Measurements from ENCODE around the gene HDGFL2. TPM values are rescaled to one million over a fixed set of nuclear protein-coding genes. Genes with fewer than 3 reads are reported as not detected.

Gene HDGFL2
- total RNA-seq, 1 experiment from 2014 or later = 75.2 TPM

DNA sequence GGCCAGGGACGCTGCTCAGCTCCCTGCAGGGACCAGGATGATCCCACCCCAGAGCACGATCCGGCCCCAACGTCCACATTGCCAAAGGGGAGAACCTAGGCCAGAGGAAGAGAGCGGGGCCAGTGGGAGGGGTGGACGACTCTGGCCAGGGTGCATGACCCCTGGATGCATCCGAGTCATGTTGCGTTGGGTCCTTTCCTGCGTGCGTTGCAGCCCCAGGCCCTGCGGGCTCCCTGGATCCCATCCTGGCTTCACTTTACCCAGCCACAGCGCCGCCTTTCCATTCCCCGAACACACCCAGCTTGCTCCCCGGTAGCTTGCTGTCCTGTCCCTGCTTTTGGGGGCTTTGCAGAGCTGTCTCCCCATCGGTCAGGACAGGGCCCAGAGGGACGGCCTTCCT lies 35.7 kb downstream of the HDGFL2 start:
- ChIA-PET CTCF (interaction anchor here (2.8 kb wide), 1 partner anchor 15 kb away, joined by 12 read pairs; no protein-coding TSS in a partner anchor), RAD21 (ENCODE audit: low non-redundant PET in 1 of 2, low total read pairs in 2 of 2, uncharacterized antibody in 2 of 2, unreplicated experiment in 2 of 2) (no interaction called here), POLR2A (no interaction called here)
- Histone ChIP-seq H3K9ac (ENCODE audit: low read length) (no peak overlapping the region), H4K20me1 (ENCODE audit: insufficient read depth) (no peaks in the 10 kb centered on the region), H3K4me1 (ENCODE audit: control insufficient read depth in 1 of 2, insufficient read depth in 2 of 2, low read length in 2 of 2) (peaks cover 0 to 11% of the 10 kb centered on the region in 2 experiments; a peak in 2 of 4 replicates), H3K36me3 (ENCODE audit: control insufficient read depth in 1 of 2, insufficient read depth in 2 of 2, low read length in 2 of 2) (no peaks in the 10 kb centered on the region; a peak in 1 of 4 replicates), H3K4me2 (ENCODE audit: low read length) (no peak overlapping the region), H3K27me3 (ENCODE audit: insufficient read depth, low read length) (no peaks in the 10 kb centered on the region), H3K4me3 (replicated peaks in 1 of 2; ENCODE audit: low read depth in 1 of 2, low read length in 2 of 2) (no peak overlapping the region), H3K27ac (ENCODE audit: low read depth, low read length) (no peak overlapping the region), H3K79me2 (ENCODE audit: insufficient read depth, low read length) (no peaks in the 10 kb centered on the region), H3K9me3 (ENCODE audit: control insufficient read depth in 1 of 2, insufficient read depth in 1 of 2, low read depth in 1 of 2, low read length in 2 of 2) (no peaks in the 10 kb centered on the region), H3K9me2 (ENCODE audit: insufficient read depth) (no peaks in the 10 kb centered on the region), H2AFZ (ENCODE audit: low read depth, low read length, poor library complexity, severe bottlenecking) (no peak overlapping the region)
- DNase-seq (ENCODE audit: low read depth, low spot score) (no peak), ATAC-seq (no peak)
- TF ChIP-seq YY1 (IDR thresholded peaks at IDR 0.05; ENCODE audit: extremely low read depth, insufficient replicate concordance, low read depth, low read length) = no peak
- no peak for TF ChIP-seq CEBPB (IDR thresholded peaks at IDR 0.05; ENCODE audit: low read depth)
- no peak for TF ChIP-seq EGR1 (IDR thresholded peaks at IDR 0.05; ENCODE audit: low read depth)
- TF ChIP-seq EZH2phosphoT487 (IDR thresholded peaks at IDR 0.05; ENCODE audit: borderline replicate concordance) = no peak
- TF ChIP-seq ELF1 (IDR thresholded peaks at IDR 0.05; ENCODE audit: borderline replicate concordance, low read depth) = no peak
- TF ChIP-seq ATF3 (IDR thresholded peaks at IDR 0.05) = no peak
- no peak for TF ChIP-seq POLR2A (IDR thresholded peaks at IDR 0.05; ENCODE audit: borderline replicate concordance, extremely low read depth, insufficient read depth, insufficient read length)
- TF ChIP-seq SRF (IDR thresholded peaks at IDR 0.05; ENCODE audit: low read depth) = no peak
- TF ChIP-seq SP1 (IDR thresholded peaks at IDR 0.05; ENCODE audit: low read depth) = no peak
- no peak for TF ChIP-seq TCF7L2 (IDR thresholded peaks at IDR 0.05; ENCODE audit: borderline replicate concordance, extremely low read depth, insufficient read depth, insufficient read length)
- no peak for TF ChIP-seq POLR2AphosphoS5 (IDR thresholded peaks at IDR 0.05; ENCODE audit: low read depth, low read length)
- TF ChIP-seq, protein P1, sequence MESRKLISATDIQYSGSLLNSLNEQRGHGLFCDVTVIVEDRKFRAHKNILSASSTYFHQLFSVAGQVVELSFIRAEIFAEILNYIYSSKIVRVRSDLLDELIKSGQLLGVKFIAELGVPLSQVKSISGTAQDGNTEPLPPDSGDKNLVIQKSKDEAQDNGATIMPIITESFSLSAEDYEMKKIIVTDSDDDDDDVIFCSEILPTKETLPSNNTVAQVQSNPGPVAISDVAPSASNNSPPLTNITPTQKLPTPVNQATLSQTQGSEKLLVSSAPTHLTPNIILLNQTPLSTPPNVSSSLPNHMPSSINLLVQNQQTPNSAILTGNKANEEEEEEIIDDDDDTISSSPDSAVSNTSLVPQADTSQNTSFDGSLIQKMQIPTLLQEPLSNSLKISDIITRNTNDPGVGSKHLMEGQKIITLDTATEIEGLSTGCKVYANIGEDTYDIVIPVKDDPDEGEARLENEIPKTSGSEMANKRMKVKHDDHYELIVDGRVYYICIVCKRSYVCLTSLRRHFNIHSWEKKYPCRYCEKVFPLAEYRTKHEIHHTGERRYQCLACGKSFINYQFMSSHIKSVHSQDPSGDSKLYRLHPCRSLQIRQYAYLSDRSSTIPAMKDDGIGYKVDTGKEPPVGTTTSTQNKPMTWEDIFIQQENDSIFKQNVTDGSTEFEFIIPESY (IDR thresholded peaks at IDR 0.05; ENCODE audit: extremely low read depth, insufficient replicate concordance, low read length) = no peak
- no peak for TF ChIP-seq FOSL1 (IDR thresholded peaks at IDR 0.05; ENCODE audit: low read depth)
- TF ChIP-seq, protein P2, sequence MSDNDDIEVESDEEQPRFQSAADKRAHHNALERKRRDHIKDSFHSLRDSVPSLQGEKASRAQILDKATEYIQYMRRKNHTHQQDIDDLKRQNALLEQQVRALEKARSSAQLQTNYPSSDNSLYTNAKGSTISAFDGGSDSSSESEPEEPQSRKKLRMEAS (IDR thresholded peaks at IDR 0.05) = no peak
- TF ChIP-seq JUND (IDR thresholded peaks at IDR 0.05) = no peak
- TF ChIP-seq, protein P3, sequence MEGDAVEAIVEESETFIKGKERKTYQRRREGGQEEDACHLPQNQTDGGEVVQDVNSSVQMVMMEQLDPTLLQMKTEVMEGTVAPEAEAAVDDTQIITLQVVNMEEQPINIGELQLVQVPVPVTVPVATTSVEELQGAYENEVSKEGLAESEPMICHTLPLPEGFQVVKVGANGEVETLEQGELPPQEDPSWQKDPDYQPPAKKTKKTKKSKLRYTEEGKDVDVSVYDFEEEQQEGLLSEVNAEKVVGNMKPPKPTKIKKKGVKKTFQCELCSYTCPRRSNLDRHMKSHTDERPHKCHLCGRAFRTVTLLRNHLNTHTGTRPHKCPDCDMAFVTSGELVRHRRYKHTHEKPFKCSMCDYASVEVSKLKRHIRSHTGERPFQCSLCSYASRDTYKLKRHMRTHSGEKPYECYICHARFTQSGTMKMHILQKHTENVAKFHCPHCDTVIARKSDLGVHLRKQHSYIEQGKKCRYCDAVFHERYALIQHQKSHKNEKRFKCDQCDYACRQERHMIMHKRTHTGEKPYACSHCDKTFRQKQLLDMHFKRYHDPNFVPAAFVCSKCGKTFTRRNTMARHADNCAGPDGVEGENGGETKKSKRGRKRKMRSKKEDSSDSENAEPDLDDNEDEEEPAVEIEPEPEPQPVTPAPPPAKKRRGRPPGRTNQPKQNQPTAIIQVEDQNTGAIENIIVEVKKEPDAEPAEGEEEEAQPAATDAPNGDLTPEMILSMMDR (IDR thresholded peaks at IDR 0.05 in 2 of 3, conservative IDR thresholded peaks at IDR 0.05 in 1 of 3; ENCODE audit: borderline replicate concordance in 1 of 3, insufficient read depth in 1 of 3, low read depth in 2 of 3, low read length in 2 of 3) = no peak
- TF ChIP-seq RAD21 (IDR thresholded peaks at IDR 0.05; ENCODE audit: low read depth) = no peak
- intact Hi-C loops (cut with micrococcal nuclease) = no loop called here
- BruUV-seq (replicated peaks) = no TSS peak
